K562 (cell line): ENCODE results near the gene SFXN5. TPM values are rescaled to one million over a fixed set of nuclear protein-coding genes. Genes with fewer than 3 reads are reported as not detected.

ENCODE experiments used
- ATAC-seq: fragments of 200-7000 bp; cut with Tn5 transposase; 3 replicates; pipeline ENCODE4 v1.9.1; 2020; ENCODE audit warnings: moderate library complexity
- BruUV-seq: library from RNA; stranded (reverse); fragments of 400-500 nt; replicated peaks from 2 replicates; lab custom pipeline; 2021; lab: Mats Ljungman, UMichigan
- CTCF ChIA-PET: fragments of 300-600 bp; formaldehyde crosslinking; extraction: SDS; loops from one replicate; lab custom pipeline; 2021; ENCODE audit warnings: low intra/inter-chr PET ratio; lab: Yijun Ruan, JAX
- POLR2A ChIA-PET: fragments of 300-600, 350-650 bp; sonication (Branson Sonifier 250); formaldehyde crosslinking; extraction: SDS; loops from one replicate; lab custom pipeline; 2021; ENCODE audit warnings: antibody characterized with exemption, inconsistent platforms; lab: Yijun Ruan, JAX
- DNase-seq, 4 experiments: peaks; one replicate each; pipeline versions ENCODE4 v3.0.0 to v3.0.0-alpha.2; 2011 to 2018; ENCODE audit warnings: low spot score in 3 of 4, mixed read lengths in 3 of 4; ENCODE audit errors: extremely low read depth in 1 of 4
- FAIRE-seq: peaks from 2 replicates; lab custom pipeline; 2011; peaks lifted over from hg19 to GRCh38; lab: Jason Lieb, UNC
- H2AFZ ChIP-seq: 2 replicates; pipeline ENCODE4 v1.6.0; 2011; ENCODE audit warnings: low read depth, low read length, control low read depth, inconsistent platforms
- H3K27ac ChIP-seq: fragments of 200-600 bp; 3 replicates; pipeline ENCODE4 v1.8.0; 2011; ENCODE audit warnings: low read depth, mild to moderate bottlenecking, control low read depth, inconsistent platforms, low read length, moderate library complexity, mixed read lengths; ENCODE audit errors: extremely low read depth
- H3K27me3 ChIP-seq, 2 experiments: fragments of 300-600 bp in 1 of 2; 2 replicates in 1 of 2; 3 replicates in 1 of 2; pipeline versions ENCODE4 v1.6.0 to v1.8.0; 2011; ENCODE audit warnings: inconsistent platforms in 2 of 2, low read length in 2 of 2, mild to moderate bottlenecking in 1 of 2, mixed read lengths in 1 of 2, moderate library complexity in 1 of 2; ENCODE audit not compliant: control insufficient read depth in 2 of 2, insufficient read depth in 2 of 2
- H3K36me3 ChIP-seq: fragments of 300-600 bp; 3 replicates; pipeline ENCODE4 v1.8.0; 2011; ENCODE audit warnings: mild to moderate bottlenecking, low read length, inconsistent platforms; ENCODE audit not compliant: control insufficient read depth, insufficient read depth
- H3K4me1 ChIP-seq, 2 experiments: fragments of 200-600 bp in 1 of 2; replicated peaks in 1 of 2; 2 replicates in 1 of 2; 3 replicates in 1 of 2; pipeline versions ENCODE4 v1.5.1 to v1.8.0; 2011; ENCODE audit warnings: inconsistent platforms in 2 of 2, low read length in 2 of 2, mild to moderate bottlenecking in 1 of 2, mixed read lengths in 1 of 2, moderate library complexity in 1 of 2; ENCODE audit not compliant: control insufficient read depth in 2 of 2, insufficient read depth in 2 of 2
- H3K4me2 ChIP-seq: 2 replicates; pipeline ENCODE4 v1.6.1; 2011; ENCODE audit warnings: low read length, control low read depth, inconsistent platforms, mixed read lengths; ENCODE audit not compliant: insufficient read depth
- H3K4me3 ChIP-seq: fragments of 200-600 bp; sonication (generic), shearing (Covaris generic); 2 replicates; pipeline ENCODE4 v1.5.1; 2016; ENCODE audit warnings: control low read depth, inconsistent platforms
- H3K79me2 ChIP-seq: fragments of 200-600 bp; 3 replicates; pipeline ENCODE4 v1.8.0; 2011; ENCODE audit warnings: low read length, inconsistent platforms; ENCODE audit not compliant: control insufficient read depth, insufficient read depth
- H3K9ac ChIP-seq, 2 experiments: 2 replicates each; pipeline versions ENCODE4 v1.6.0 to v1.6.1; 2011; ENCODE audit warnings: low read depth in 2 of 2, low read length in 2 of 2, control low read depth in 1 of 2, inconsistent platforms in 1 of 2, mild to moderate bottlenecking in 1 of 2, mixed read lengths in 1 of 2; ENCODE audit not compliant: insufficient read depth in 1 of 2
- H3K9me1 ChIP-seq: one replicate; pipeline ENCODE4 v1.6.0; 2011; ENCODE audit warnings: inconsistent platforms, mild to moderate bottlenecking, low read length, moderate library complexity; ENCODE audit not compliant: control insufficient read depth, insufficient read depth
- H3K9me3 ChIP-seq: replicated peaks from 2 replicates; pipeline ENCODE4 v1.5.1; 2011; ENCODE audit warnings: low read depth, low read length, inconsistent platforms; ENCODE audit not compliant: control insufficient read depth, insufficient read depth
- H4K20me1 ChIP-seq: replicated peaks from 2 replicates; pipeline ENCODE4 v1.6.1; 2011; ENCODE audit warnings: low read length, inconsistent platforms, mixed read lengths; ENCODE audit not compliant: control insufficient read depth, insufficient read depth
- EP400 ChIP-seq: fragments of 450-650 bp; IDR thresholded peaks from 2 replicates; pipeline ENCODE4 v1.6.1; 2017; ENCODE audit warnings: antibody characterized with exemption, mild to moderate bottlenecking, moderate library complexity
- MTA3 ChIP-seq: fragments of 450-650 bp; formaldehyde crosslinking; IDR thresholded peaks from 2 replicates; pipeline ENCODE4 v1.6.1; 2017; ENCODE audit warnings: mild to moderate bottlenecking, borderline replicate concordance
- NRF1 ChIP-seq, 2 experiments: fragments of 450-650 bp; IDR thresholded peaks in 1 of 2; conservative IDR thresholded peaks in 1 of 2; 2 replicates each; pipeline ENCODE4 v1.6.1; 2014; ENCODE audit warnings: mild to moderate bottlenecking in 2 of 2
- ZNF764 ChIP-seq: fragments of 250-450 bp; sonication (Bioruptor Pico); IDR thresholded peaks from 2 replicates; pipeline ENCODE4 v1.4.0; 2020; ENCODE audit warnings: low read depth, mild to moderate bottlenecking, moderate library complexity
- WGBS: fragments of 100-300 bp; shearing (Covaris generic); methylation state at CpG from one replicate; pipeline ENCODE4 v1.1.6; 2016; ENCODE audit warnings: low coverage, mixed read lengths; ENCODE audit not compliant: insufficient coverage; ENCODE audit errors: missing lambda C conversion rate; 5-methylcytosine and 5-hydroxymethylcytosine counted together
- in situ Hi-C: fragments of 300-500 bp; cut with MboI; formaldehyde crosslinking; loops from 4 replicates; pipeline ENCODE4 v1.15.0; 2018; ENCODE audit warnings: inconsistent platforms, mixed read lengths
- intact Hi-C: fragments of 100-400 bp; cut with micrococcal nuclease; formaldehyde crosslinking; loops from 2 replicates; pipeline ENCODE4 v1.14.2; 2022
- polyA plus RNA-seq, 8 experiments: library from polyadenylated mRNA; depleted of rRNA in 4 of 8; stranded (reverse) in 5 of 8; unstranded in 3 of 8; fragments of >200 nt; fragmentation: Nextera tagmentation in 2 of 8; fragmentation: Illumina TruSeq in 1 of 8; extraction: Ambion mirVana in 2 of 8; extraction: Trizol in 1 of 8; gene quantifications; 2 replicates each; pipeline versions ENCODE4 v1.2.1 to v1.2.3, GENCODE V29; 2011 to 2014; ENCODE audit warnings: inconsistent platforms in 1 of 8, missing spikeins in 1 of 8
- total RNA-seq, 7 experiments: library from RNA; depleted of rRNA in 6 of 7; stranded (reverse); fragments of >200 nt in 6 of 7; fragmentation: Illumina TruSeq in 2 of 7; extraction: Trizol in 2 of 7; gene quantifications; 2 replicates each; pipeline versions ENCODE4 v1.2.1 to v1.2.3, GENCODE V29; 2011 to 2021; ENCODE audit warnings: low replicate concordance in 1 of 7
- TF ChIP-seq, protein P1 (sequence below): sonication (generic); formaldehyde crosslinking; IDR thresholded peaks from 2 replicates; pipeline ENCODE4 v1.8.0; 2022; ENCODE audit warnings: missing genetic modification reagents, mild to moderate bottlenecking, borderline replicate concordance
- TF ChIP-seq, protein P2 (sequence below): fragments of 250-450 bp; sonication (Bioruptor Pico); IDR thresholded peaks from 2 replicates; pipeline ENCODE4 v1.5.0; 2021
- TF ChIP-seq, protein P3 (sequence below): sonication (generic); formaldehyde crosslinking; IDR thresholded peaks from 2 replicates; pipeline ENCODE4 v1.8.1; 2023; ENCODE audit warnings: mild to moderate bottlenecking, missing genetic modification reagents

Gene SFXN5
- total and polyA plus RNA-seq, 9 of the 15 experiments (the other 6 are each of a cell fraction or from before 2014, with no cell fraction given), result 8.3 to 22.6 (median 16.0) TPM

DNA sequence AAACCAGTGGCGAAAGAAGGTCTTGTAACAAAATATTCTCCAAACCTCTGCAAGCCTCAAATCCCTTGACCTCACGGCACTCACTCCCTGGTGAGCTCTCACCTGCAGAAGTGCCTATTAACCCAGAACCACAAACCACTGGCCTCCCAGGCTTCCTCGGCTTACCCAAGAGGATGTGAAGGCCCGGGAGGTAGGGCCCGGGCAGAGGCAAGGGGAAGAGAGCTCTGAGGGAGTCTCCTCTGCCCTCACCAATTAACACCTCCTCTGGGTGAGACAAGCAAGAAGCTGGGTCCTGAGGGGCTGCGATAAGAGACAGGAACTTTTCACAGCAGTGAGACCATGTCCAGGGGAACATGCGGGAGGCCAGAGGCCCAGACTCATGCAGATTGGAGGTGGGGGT, 100.5 kb downstream of the SFXN5 start (continued):
- TF ChIP-seq, protein P1, sequence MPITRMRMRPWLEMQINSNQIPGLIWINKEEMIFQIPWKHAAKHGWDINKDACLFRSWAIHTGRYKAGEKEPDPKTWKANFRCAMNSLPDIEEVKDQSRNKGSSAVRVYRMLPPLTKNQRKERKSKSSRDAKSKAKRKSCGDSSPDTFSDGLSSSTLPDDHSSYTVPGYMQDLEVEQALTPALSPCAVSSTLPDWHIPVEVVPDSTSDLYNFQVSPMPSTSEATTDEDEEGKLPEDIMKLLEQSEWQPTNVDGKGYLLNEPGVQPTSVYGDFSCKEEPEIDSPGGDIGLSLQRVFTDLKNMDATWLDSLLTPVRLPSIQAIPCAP, result no peak
- TF ChIP-seq ZNF764 (CRISPR knock-in tag), result no peak

DNA sequence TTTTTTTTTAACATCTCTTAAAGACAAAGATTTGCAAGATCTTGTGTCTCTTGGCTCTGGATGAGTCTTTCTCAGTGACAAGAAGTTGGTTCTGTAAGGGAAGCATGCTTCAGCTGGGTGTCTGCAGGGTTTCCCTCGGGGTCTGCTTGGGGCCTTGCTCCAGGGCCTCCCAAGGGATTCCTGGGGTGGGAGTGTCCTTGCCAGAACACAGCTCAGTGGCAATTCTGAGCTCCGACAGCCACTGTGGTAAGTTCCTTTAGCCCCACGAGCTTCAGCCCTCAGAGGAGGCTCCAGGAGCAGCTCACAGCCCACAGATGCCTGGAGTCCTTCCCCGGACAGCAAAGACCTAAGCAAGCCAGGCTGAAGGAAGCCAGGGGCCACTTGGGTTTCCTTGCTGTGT, 101.8 kb downstream of the SFXN5 start:
- H3K9ac ChIP-seq, result no peak overlapping the region
- POLR2A ChIA-PET, result interaction anchor here (0.6 kb wide), 2 partner anchors 11 to 63 kb away, joined by 3 read pairs; no protein-coding TSS in a partner anchor
- H3K27me3 ChIP-seq, result no peaks in the 10 kb centered on the region
- 93% methylated on average over 2 of the region's 4 CpGs for WGBS
- TF ChIP-seq, protein P2, sequence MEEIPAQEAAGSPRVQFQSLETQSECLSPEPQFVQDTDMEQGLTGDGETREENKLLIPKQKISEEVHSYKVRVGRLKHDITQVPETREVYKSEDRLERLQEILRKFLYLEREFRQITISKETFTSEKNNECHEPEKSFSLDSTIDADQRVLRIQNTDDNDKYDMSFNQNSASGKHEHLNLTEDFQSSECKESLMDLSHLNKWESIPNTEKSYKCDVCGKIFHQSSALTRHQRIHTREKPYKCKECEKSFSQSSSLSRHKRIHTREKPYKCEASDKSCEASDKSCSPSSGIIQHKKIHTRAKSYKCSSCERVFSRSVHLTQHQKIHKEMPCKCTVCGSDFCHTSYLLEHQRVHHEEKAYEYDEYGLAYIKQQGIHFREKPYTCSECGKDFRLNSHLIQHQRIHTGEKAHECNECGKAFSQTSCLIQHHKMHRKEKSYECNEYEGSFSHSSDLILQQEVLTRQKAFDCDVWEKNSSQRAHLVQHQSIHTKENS (CRISPR knock-in tag), result no peak
- no peak for TF ChIP-seq EP400
- TF ChIP-seq MTA3, result no peak
- TF ChIP-seq, protein P3, sequence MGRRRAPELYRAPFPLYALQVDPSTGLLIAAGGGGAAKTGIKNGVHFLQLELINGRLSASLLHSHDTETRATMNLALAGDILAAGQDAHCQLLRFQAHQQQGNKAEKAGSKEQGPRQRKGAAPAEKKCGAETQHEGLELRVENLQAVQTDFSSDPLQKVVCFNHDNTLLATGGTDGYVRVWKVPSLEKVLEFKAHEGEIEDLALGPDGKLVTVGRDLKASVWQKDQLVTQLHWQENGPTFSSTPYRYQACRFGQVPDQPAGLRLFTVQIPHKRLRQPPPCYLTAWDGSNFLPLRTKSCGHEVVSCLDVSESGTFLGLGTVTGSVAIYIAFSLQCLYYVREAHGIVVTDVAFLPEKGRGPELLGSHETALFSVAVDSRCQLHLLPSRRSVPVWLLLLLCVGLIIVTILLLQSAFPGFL (CRISPR knock-in tag), result no peak
- no peak for TF ChIP-seq NRF1 (conservative IDR thresholded peaks at IDR 0.05 in 1 of 2, IDR thresholded peaks at IDR 0.05 in 1 of 2)
- H2AFZ ChIP-seq, result no peak overlapping the region
- no peaks in the 10 kb centered on the region for H3K9me1 ChIP-seq
- in situ Hi-C loops (no loop called here), intact Hi-C loops (no loop called here)
- H3K4me3 ChIP-seq, result no peak overlapping the region
- no peak overlapping the region for H3K27ac ChIP-seq
- ATAC-seq (no peak), DNase-seq (no peak), FAIRE-seq (no peak)
- BruUV-seq, result no TSS peak
- H3K79me2 ChIP-seq, result no peaks in the 10 kb centered on the region
- peaks cover 14% of the 10 kb centered on the region for H4K20me1 ChIP-seq
- H3K4me2 ChIP-seq, result no peak overlapping the region
- H3K36me3 ChIP-seq, result no peaks in the 10 kb centered on the region
- H3K9me3 ChIP-seq, result no peaks in the 10 kb centered on the region
- peaks cover 0 to 5% of the 10 kb centered on the region in 2 experiments; a peak in 1 of 5 replicates for H3K4me1 ChIP-seq
- CTCF ChIA-PET, result no interaction called here
